CD8-positive, alpha-beta memory T cell (primary cell): Measurements from ENCODE around the gene HTR3B. TPM values are rescaled to one million over a fixed set of nuclear protein-coding genes. Genes with fewer than 3 reads are reported as not detected.
"Not testable (repeated sequence)": the region's sequence is repeated elsewhere in the genome, so short reads cannot be mapped to it uniquely, and the experiment has no call there.

ENCODE experiments used
- CTCF ChIA-PET: fragments of 350-600 bp; sonication (Branson Sonifier 250); formaldehyde crosslinking; loops from one replicate; lab custom pipeline; 2021; ENCODE audit warnings: antibody characterized with exemption; lab: Charles Lee
- POLR2A ChIA-PET: fragments of 350-600 bp; sonication (Branson Sonifier 250); formaldehyde crosslinking; loops from one replicate; lab custom pipeline; 2021; ENCODE audit warnings: antibody characterized with exemption; lab: Charles Lee
- DNase-seq, 5 donors: peaks; one replicate each; pipeline versions ENCODE4 v3.0.0 to v3.0.0-alpha.2; 2020 to 2022; ENCODE audit warnings: mixed read lengths in 1 of 5
- H3K27ac ChIP-seq: one replicate; pipeline ENCODE4 v1.7.0; 2013; ENCODE audit warnings: low read depth, mild to moderate bottlenecking, low read length, moderate library complexity
- H3K27me3 ChIP-seq: 2 replicates; pipeline ENCODE4 v1.7.0; 2013; ENCODE audit warnings: low read length, mild to moderate bottlenecking; ENCODE audit not compliant: insufficient read depth, poor library complexity, severe bottlenecking
- H3K36me3 ChIP-seq: 2 replicates; pipeline ENCODE4 v1.7.0; 2013; ENCODE audit warnings: mild to moderate bottlenecking, low read length, moderate library complexity; ENCODE audit not compliant: insufficient read depth
- H3K4me1 ChIP-seq: 2 replicates; pipeline ENCODE4 v1.7.0; 2013; ENCODE audit warnings: mild to moderate bottlenecking, low read length, moderate library complexity; ENCODE audit not compliant: insufficient read depth
- H3K4me3 ChIP-seq: 2 replicates; pipeline ENCODE4 v1.7.0; 2013; ENCODE audit warnings: mild to moderate bottlenecking, low read length
- H3K9me3 ChIP-seq: 2 replicates; pipeline ENCODE4 v1.7.0; 2013; ENCODE audit warnings: mild to moderate bottlenecking, low read length
- H3K27ac Mint-ChIP-seq, 8 donors: one replicate each; pipeline ENCODE4 v1.8.0; 2020 to 2021; ENCODE audit warnings: mixed read lengths in 8 of 8, mild to moderate bottlenecking in 6 of 8, inconsistent platforms in 3 of 8, moderate library complexity in 3 of 8
- H3K27me3 Mint-ChIP-seq, 2 donors: one replicate each; pipeline ENCODE4 v1.8.0; 2020 to 2021; ENCODE audit warnings: mixed read lengths in 2 of 2, mild to moderate bottlenecking in 1 of 2, moderate library complexity in 1 of 2
- H3K36me3 Mint-ChIP-seq, 3 donors: one replicate each; pipeline ENCODE4 v1.8.0; 2020 to 2021; ENCODE audit warnings: mixed read lengths in 3 of 3, inconsistent platforms in 1 of 3, mild to moderate bottlenecking in 1 of 3
- H3K4me1 Mint-ChIP-seq, 3 donors: one replicate each; pipeline ENCODE4 v1.8.0; 2020 to 2021; ENCODE audit warnings: mixed read lengths in 3 of 3, inconsistent platforms in 1 of 3, mild to moderate bottlenecking in 1 of 3
- H3K4me3 Mint-ChIP-seq, 7 donors: one replicate each; pipeline ENCODE4 v1.8.0; 2020 to 2021; ENCODE audit warnings: mixed read lengths in 7 of 7, mild to moderate bottlenecking in 6 of 7, moderate library complexity in 4 of 7, inconsistent platforms in 2 of 7
- H3K9me3 Mint-ChIP-seq, 5 donors: one replicate each; pipeline ENCODE4 v1.8.0; 2020 to 2022; ENCODE audit warnings: mixed read lengths in 5 of 5, mild to moderate bottlenecking in 3 of 5, moderate library complexity in 2 of 5, inconsistent platforms in 1 of 5
- polyA plus RNA-seq: library from polyadenylated mRNA; unstranded; fragments of 300-500 nt; fragmentation: Illumina TruSeq; gene quantifications from one replicate; pipeline ENCODE4 v1.2.3, GENCODE V29; 2021
- total RNA-seq, 2 experiments: library from RNA; stranded (reverse); gene quantifications; one replicate each; pipeline ENCODE4 v1.2.3, GENCODE V29; 2021

The HTR3B gene
- total and polyA plus RNA-seq, 3 experiments from 2014 or later: not detected

- Mint-ChIP-seq H3K4me3 (no peak overlapping the region), H3K27ac (no peak overlapping the region), H3K27me3 (peaks cover 6 to 10% of the 10 kb centered on the region in 2 donors), H3K36me3 (no peaks in the 10 kb centered on the region), H3K9me3 (no peaks in the 10 kb centered on the region), H3K4me1 (no peaks in the 10 kb centered on the region)
- Histone ChIP-seq H3K4me1 (no peaks in the 10 kb centered on the region), H3K36me3 (no peaks in the 10 kb centered on the region), H3K4me3 (no peak overlapping the region), H3K27me3 (no peaks in the 10 kb centered on the region), H3K27ac (no peak overlapping the region), H3K9me3 (no peaks in the 10 kb centered on the region)
- CTCF ChIA-PET: interaction anchor here (2.4 kb wide), 1 partner anchor 10 kb away, joined by 8 read pairs; no protein-coding TSS in a partner anchor
- DNase-seq: no peak
- POLR2A ChIA-PET: interaction anchor here (0.7 kb wide), 1 partner anchor 177 kb away, joined by 3 read pairs; no protein-coding TSS in a partner anchor
Measured at GRCh38 chr11:113906516-113906915, 1.9 kb downstream of the HTR3B start.

GRCh38 chr11:113907152-113907551 is 2.6 kb downstream of the HTR3B start:
- no peaks in the 10 kb centered on the region for H3K9me3 Mint-ChIP-seq
- no peak overlapping the region for H3K4me3 Mint-ChIP-seq

GRCh38 chr11:113907681-113908080 is 3.1 kb downstream of the HTR3B start:
- H3K27me3 Mint-ChIP-seq: peaks cover 11 to 14% of the 10 kb centered on the region in 2 donors
- no peak overlapping the region for H3K27ac Mint-ChIP-seq
- no peaks in the 10 kb centered on the region for H3K36me3 ChIP-seq
- H3K4me3 ChIP-seq: no peak overlapping the region
- no peaks in the 10 kb centered on the region for H3K4me1 ChIP-seq
- H3K27me3 ChIP-seq: no peaks in the 10 kb centered on the region
- no peaks in the 10 kb centered on the region for H3K36me3 Mint-ChIP-seq
- no peak overlapping the region for H3K4me3 Mint-ChIP-seq
- CTCF ChIA-PET: interaction anchor here (2.4 kb wide), 1 partner anchor 11 kb away, joined by 8 read pairs; no protein-coding TSS in a partner anchor
- POLR2A ChIA-PET: no interaction called here
- H3K9me3 Mint-ChIP-seq: no peaks in the 10 kb centered on the region
- H3K4me1 Mint-ChIP-seq: no peaks in the 10 kb centered on the region
- no peak for DNase-seq
- H3K27ac ChIP-seq: no peak overlapping the region
- H3K9me3 ChIP-seq: no peaks in the 10 kb centered on the region

More at GRCh38 chr11:113907152-113907551, 2.6 kb downstream of the HTR3B start:
- Histone ChIP-seq H3K27ac (no peak overlapping the region), H3K4me3 (no peak overlapping the region), H3K27me3 (no peaks in the 10 kb centered on the region), H3K9me3 (no peaks in the 10 kb centered on the region), H3K4me1 (no peaks in the 10 kb centered on the region), H3K36me3 (no peaks in the 10 kb centered on the region)
- H3K36me3 Mint-ChIP-seq: no peaks in the 10 kb centered on the region
- POLR2A ChIA-PET: interaction anchor here (0.7 kb wide), 1 partner anchor 177 kb away, joined by 3 read pairs; no protein-coding TSS in a partner anchor
- H3K27me3 Mint-ChIP-seq: peaks cover 11 to 14% of the 10 kb centered on the region in 2 donors
- CTCF ChIA-PET: interaction anchor here (2.4 kb wide), 1 partner anchor 11 kb away, joined by 8 read pairs; no protein-coding TSS in a partner anchor
- H3K4me1 Mint-ChIP-seq: no peaks in the 10 kb centered on the region
- H3K27ac Mint-ChIP-seq: no peak overlapping the region
- DNase-seq: no peak

GRCh38 chr11:113908098-113908497 is 3.5 kb downstream of the HTR3B start:
- Histone ChIP-seq H3K4me3 (no peak overlapping the region), H3K27ac (no peak overlapping the region), H3K9me3 (no peaks in the 10 kb centered on the region), H3K36me3 (no peaks in the 10 kb centered on the region), H3K27me3 (no peaks in the 10 kb centered on the region), H3K4me1 (no peaks in the 10 kb centered on the region)
- POLR2A ChIA-PET: no interaction called here
- Mint-ChIP-seq H3K27me3 (peaks cover 9 to 14% of the 10 kb centered on the region in 2 donors), H3K36me3 (no peaks in the 10 kb centered on the region), H3K4me3 (no peak overlapping the region), H3K4me1 (no peaks in the 10 kb centered on the region), H3K9me3 (no peaks in the 10 kb centered on the region), H3K27ac (no peak overlapping the region)
- DNase-seq: no peak
- CTCF ChIA-PET: interaction anchor here (2.4 kb wide), 1 partner anchor 12 kb away, joined by 8 read pairs; no protein-coding TSS in a partner anchor

GRCh38 chr11:113911491-113911890 is 6.9 kb downstream of the HTR3B start:
- DNase-seq, H3K4me1 Mint-ChIP-seq, H3K9me3 ChIP-seq, H3K4me3 ChIP-seq, H3K4me1 ChIP-seq, H3K27me3 ChIP-seq, H3K9me3 Mint-ChIP-seq, H3K27ac ChIP-seq, H3K4me3 Mint-ChIP-seq, H3K36me3 Mint-ChIP-seq, CTCF ChIA-PET, H3K36me3 ChIP-seq, POLR2A ChIA-PET: not testable (repeated sequence)
- Mint-ChIP-seq H3K27me3 (peaks cover 6 to 19% of the 10 kb centered on the region in 2 donors), H3K27ac (peak overlapping the region in 1 of 8 donors; percentile 47)

GRCh38 chr11:113923572-113923971 is 19.0 kb downstream of the HTR3B start:
- H3K4me1 ChIP-seq: no peaks in the 10 kb centered on the region
- no peaks in the 10 kb centered on the region for H3K36me3 ChIP-seq
- ChIA-PET CTCF (no interaction called here), POLR2A (no interaction called here)
- H3K4me3 Mint-ChIP-seq: no peak overlapping the region
- no peaks in the 10 kb centered on the region for H3K4me1 Mint-ChIP-seq
- H3K27me3 Mint-ChIP-seq: peaks cover 14 to 21% of the 10 kb centered on the region in 2 donors
- H3K27ac ChIP-seq: no peak overlapping the region
- H3K27ac Mint-ChIP-seq: no peak overlapping the region
- no peaks in the 10 kb centered on the region for H3K9me3 ChIP-seq
- H3K36me3 Mint-ChIP-seq: no peaks in the 10 kb centered on the region
- DNase-seq: no peak
- H3K27me3 ChIP-seq: no peaks in the 10 kb centered on the region
- H3K4me3 ChIP-seq: no peak overlapping the region
- no peaks in the 10 kb centered on the region for H3K9me3 Mint-ChIP-seq

- Mint-ChIP-seq H3K36me3 (no peaks in the 10 kb centered on the region), H3K27me3 (peaks cover 18 to 28% of the 10 kb centered on the region in 2 donors)
- CTCF ChIA-PET: no interaction called here
Measured at GRCh38 chr11:113926273-113927197, 21.9 kb downstream of the HTR3B start.

GRCh38 chr11:113928311-113928710 is 23.7 kb downstream of the HTR3B start:
- no peak overlapping the region for H3K27ac Mint-ChIP-seq
- no peak overlapping the region for H3K4me3 ChIP-seq
- no peaks in the 10 kb centered on the region for H3K4me1 Mint-ChIP-seq
- no peaks in the 10 kb centered on the region for H3K9me3 Mint-ChIP-seq
- H3K36me3 ChIP-seq: no peaks in the 10 kb centered on the region
- H3K27me3 ChIP-seq: no peaks in the 10 kb centered on the region
- H3K27ac ChIP-seq: no peak overlapping the region
- H3K4me3 Mint-ChIP-seq: no peak overlapping the region
- POLR2A ChIA-PET: no interaction called here
- no peaks in the 10 kb centered on the region for H3K36me3 Mint-ChIP-seq
- H3K27me3 Mint-ChIP-seq: peaks cover 20 to 32% of the 10 kb centered on the region in 2 donors
- no peak for DNase-seq
- H3K4me1 ChIP-seq: no peaks in the 10 kb centered on the region
- CTCF ChIA-PET: no interaction called here
- H3K9me3 ChIP-seq: no peaks in the 10 kb centered on the region

More at GRCh38 chr11:113926273-113927197, 21.9 kb downstream of the HTR3B start:
- Mint-ChIP-seq H3K4me1 (no peaks in the 10 kb centered on the region), H3K9me3 (no peaks in the 10 kb centered on the region), H3K4me3 (no peak overlapping the region), H3K27ac (no peak overlapping the region)
- H3K9me3 ChIP-seq: no peaks in the 10 kb centered on the region
- no peak overlapping the region for H3K27ac ChIP-seq
- no peak for DNase-seq
- no peaks in the 10 kb centered on the region for H3K27me3 ChIP-seq
- no peaks in the 10 kb centered on the region for H3K4me1 ChIP-seq
- POLR2A ChIA-PET: no interaction called here
- H3K36me3 ChIP-seq: no peaks in the 10 kb centered on the region
- H3K4me3 ChIP-seq: no peak overlapping the region
